DND-41 (cell line): Measurements from ENCODE around the gene PDGFRB.

Experiments
- ATAC-seq: fragments of 200-7000 bp; cut with Tn5 transposase; 3 replicates; pipeline ENCODE4 v1.9.1; 2021; ENCODE audit warnings: low read depth; ENCODE audit not compliant: insufficient read depth
- DNase-seq: peaks from one replicate; pipeline ENCODE4 v3.0.0-alpha.2; 2020
- H2AFZ ChIP-seq: 2 replicates; pipeline ENCODE4 v1.6.0; 2012; ENCODE audit warnings: low read depth, low read length
- H3K27ac ChIP-seq: 2 replicates; pipeline ENCODE4 v1.5.1; 2012; ENCODE audit warnings: low read length, inconsistent platforms
- H3K27me3 ChIP-seq: fragments of 200-600 bp; sonication (generic); 2 replicates; pipeline ENCODE4 v1.6.0; 2012; ENCODE audit warnings: low read length, mild to moderate bottlenecking, inconsistent platforms; ENCODE audit not compliant: insufficient read depth, poor library complexity
- H3K36me3 ChIP-seq: 2 replicates; pipeline ENCODE4 v1.5.1; 2012; ENCODE audit warnings: low read length, inconsistent platforms; ENCODE audit not compliant: insufficient read depth
- H3K4me1 ChIP-seq: 2 replicates; pipeline ENCODE4 v1.5.1; 2012; ENCODE audit warnings: mild to moderate bottlenecking, low read length; ENCODE audit not compliant: insufficient read depth
- H3K4me2 ChIP-seq: 2 replicates; pipeline ENCODE4 v1.6.0; 2012; ENCODE audit warnings: mild to moderate bottlenecking, moderate library complexity, low read length, inconsistent platforms; ENCODE audit not compliant: insufficient read depth
- H3K4me3 ChIP-seq, 2 experiments: fragments of 200-600 bp in 1 of 2; shearing (Covaris generic) in 1 of 2; 2 replicates each; pipeline ENCODE4 v1.5.1; 2012 to 2016; ENCODE audit warnings: inconsistent platforms in 2 of 2, low read length in 2 of 2, mild to moderate bottlenecking in 2 of 2, low read depth in 1 of 2, moderate library complexity in 1 of 2
- H3K79me2 ChIP-seq: 2 replicates; pipeline ENCODE4 v1.6.0; 2012; ENCODE audit warnings: low read length, inconsistent platforms; ENCODE audit not compliant: insufficient read depth
- H3K9ac ChIP-seq: 2 replicates; pipeline ENCODE4 v1.6.0; 2012; ENCODE audit warnings: low read depth, mild to moderate bottlenecking, inconsistent platforms, low read length, moderate library complexity
- H3K9me3 ChIP-seq: 2 replicates; pipeline ENCODE4 v1.5.1; 2012; ENCODE audit warnings: low read length, moderate library complexity, mild to moderate bottlenecking, inconsistent platforms; ENCODE audit not compliant: insufficient read depth, severe bottlenecking
- H4K20me1 ChIP-seq: 2 replicates; pipeline ENCODE4 v1.6.0; 2012; ENCODE audit warnings: low read length; ENCODE audit not compliant: insufficient read depth
- CTCF ChIP-seq: IDR thresholded peaks from 2 replicates; pipeline ENCODE4 v1.5.1; 2012; ENCODE audit warnings: borderline replicate concordance, low read length, moderate library complexity, mild to moderate bottlenecking; ENCODE audit not compliant: poor library complexity, severe bottlenecking; ENCODE audit errors: extremely low read depth
- EZH2 ChIP-seq: IDR thresholded peaks from 3 replicates; pipeline ENCODE4 v1.6.1; 2012; ENCODE audit warnings: borderline replicate concordance, low read depth, mild to moderate bottlenecking, moderate library complexity, low read length, inconsistent platforms; ENCODE audit not compliant: severe bottlenecking

The PDGFRB gene

GRCh38 chr5:150107909-150108447, 47.7 kb downstream of the PDGFRB start:
- Histone ChIP-seq H3K4me3 (no peak overlapping the region), H3K79me2 (no peaks in the 10 kb centered on the region), H3K4me2 (no peak overlapping the region), H3K9me3 (no peaks in the 10 kb centered on the region), H2AFZ (no peak overlapping the region), H3K36me3 (no peaks in the 10 kb centered on the region), H3K4me1 (no peaks in the 10 kb centered on the region), H3K27ac (no peak overlapping the region), H3K27me3 (peaks cover 20% of the 10 kb centered on the region), H4K20me1 (no peaks in the 10 kb centered on the region), H3K9ac (no peak overlapping the region)
- no peak for ATAC-seq
- TF ChIP-seq CTCF (no peak), EZH2 (no peak)
- DNase-seq, result no peak

GRCh38 chr5:150106674-150107426, 48.8 kb downstream of the PDGFRB start:
- H2AFZ ChIP-seq, result no peak overlapping the region
- DNase-seq, result no peak

GRCh38 chr5:150105928-150106615, 49.6 kb downstream of the PDGFRB start:
- TF ChIP-seq CTCF, result no peak
- no peak for TF ChIP-seq EZH2
- no peak overlapping the region for H2AFZ ChIP-seq
- ATAC-seq, result no peak
- no peak overlapping the region for H3K27ac ChIP-seq
- no peaks in the 10 kb centered on the region for H3K36me3 ChIP-seq
- no peaks in the 10 kb centered on the region for H3K4me1 ChIP-seq
- H3K27me3 ChIP-seq, result peaks cover 13% of the 10 kb centered on the region
- no peak for DNase-seq
- no peak overlapping the region for H3K4me3 ChIP-seq
- H3K4me2 ChIP-seq, result no peak overlapping the region
- H3K9me3 ChIP-seq, result no peaks in the 10 kb centered on the region
- 0 out of 2 replicates have a peak, but pooled peaks cover under 1% of the 10 kb centered on the region for H4K20me1 ChIP-seq
- no peak overlapping the region for H3K9ac ChIP-seq
- no peaks in the 10 kb centered on the region for H3K79me2 ChIP-seq

More at GRCh38 chr5:150106674-150107426, 48.8 kb downstream of the PDGFRB start:
- Histone ChIP-seq H3K27ac (no peak overlapping the region), H3K4me1 (no peaks in the 10 kb centered on the region), H4K20me1 (no peaks in the 10 kb centered on the region), H3K36me3 (no peaks in the 10 kb centered on the region), H3K4me2 (no peak overlapping the region), H3K9ac (no peak overlapping the region), H3K27me3 (peaks cover 19% of the 10 kb centered on the region), H3K79me2 (no peaks in the 10 kb centered on the region), H3K9me3 (no peaks in the 10 kb centered on the region), H3K4me3 (no peak overlapping the region)
- 0 out of 3 replicates have a peak, but pooled peaks have one; percentile 22 for ATAC-seq
- TF ChIP-seq CTCF (no peak), EZH2 (no peak)
